HG02610 (cell line): ENCODE data around the gene MYL7.

Experiments
- ATAC-seq: cut with Tn5 transposase; IDR thresholded peaks from one replicate; pipeline ENCODE4 v1.9.1; 2021; ENCODE audit warnings: mild to moderate bottlenecking, moderate library complexity; ENCODE audit not compliant: unreplicated experiment

MYL7 gene

DNA sequence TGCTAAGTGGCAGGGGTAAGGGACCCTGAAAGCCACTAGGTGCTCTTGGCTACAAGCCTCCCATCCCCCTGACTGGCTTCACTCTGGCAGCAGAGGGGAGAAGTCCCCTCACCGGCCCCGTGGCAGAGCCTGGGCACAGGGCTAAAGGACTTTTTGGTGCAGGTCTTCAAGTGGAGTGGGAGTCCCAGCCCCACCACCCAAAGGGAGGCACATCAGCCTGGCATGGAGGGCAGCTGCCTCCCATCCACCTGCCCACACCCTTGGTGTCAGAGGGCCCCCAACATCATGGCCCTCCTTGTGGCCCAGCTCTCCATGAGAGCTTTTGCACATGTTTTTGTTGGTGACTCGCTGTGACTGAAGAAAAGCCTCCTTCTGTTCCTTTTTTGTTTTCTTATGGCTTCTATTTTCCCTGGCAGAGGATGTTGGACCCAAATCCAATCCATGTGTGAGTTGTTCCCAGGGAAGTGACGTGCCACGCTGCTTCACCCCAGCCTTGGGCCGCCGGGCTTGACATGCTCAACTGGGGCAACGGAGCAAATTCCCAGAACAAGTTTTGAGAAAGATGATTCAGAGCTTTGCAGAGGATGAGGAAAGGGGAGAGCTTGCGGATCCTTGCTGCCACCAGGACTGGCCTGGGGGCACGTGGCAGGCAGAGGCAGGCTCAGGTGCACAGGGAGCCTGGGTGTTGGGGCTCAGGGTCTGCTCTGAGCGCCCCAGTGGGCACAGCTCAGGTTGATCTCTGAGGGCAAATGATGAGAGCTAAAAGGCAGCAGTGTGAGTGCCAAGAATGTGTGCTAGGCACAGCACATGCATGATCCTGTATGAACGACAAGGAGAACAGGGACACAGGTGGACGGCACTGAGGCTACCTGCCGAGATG lies 38.9 kb downstream of the MYL7 start:
- no peak for ATAC-seq

DNA sequence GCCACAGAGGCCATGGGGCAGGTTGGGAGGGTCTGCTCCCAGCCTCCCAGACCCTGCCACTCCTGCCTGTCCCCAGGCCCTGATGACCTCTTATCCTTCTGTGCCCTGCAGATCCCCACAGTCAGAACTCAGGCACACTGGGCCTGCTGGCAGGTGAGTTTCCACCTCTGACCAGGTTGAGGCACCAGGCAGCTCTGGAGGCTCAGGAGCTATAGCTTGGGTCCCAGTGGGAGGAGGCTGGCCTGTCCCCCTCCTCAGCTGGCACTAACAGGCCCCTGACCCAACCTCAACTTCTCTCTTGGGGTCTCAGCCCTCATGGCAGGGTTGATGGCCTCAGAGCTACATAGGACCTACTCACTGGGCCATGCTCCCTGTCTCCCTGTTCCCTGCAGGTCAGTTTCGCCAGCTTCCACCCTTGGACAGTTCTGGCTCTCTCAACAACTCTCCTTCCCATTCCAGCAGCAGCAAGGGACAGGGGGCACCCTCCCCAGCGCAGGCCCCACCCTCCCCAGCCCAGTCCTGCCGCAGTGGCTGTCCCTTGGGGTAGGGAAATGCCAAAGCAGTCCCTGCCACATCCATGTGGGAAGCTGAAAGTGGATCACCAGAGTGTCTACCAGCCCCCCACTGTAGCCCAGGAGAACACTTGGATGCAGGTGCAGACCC lies 39.7 kb downstream of the MYL7 start:
- no peak for ATAC-seq

DNA sequence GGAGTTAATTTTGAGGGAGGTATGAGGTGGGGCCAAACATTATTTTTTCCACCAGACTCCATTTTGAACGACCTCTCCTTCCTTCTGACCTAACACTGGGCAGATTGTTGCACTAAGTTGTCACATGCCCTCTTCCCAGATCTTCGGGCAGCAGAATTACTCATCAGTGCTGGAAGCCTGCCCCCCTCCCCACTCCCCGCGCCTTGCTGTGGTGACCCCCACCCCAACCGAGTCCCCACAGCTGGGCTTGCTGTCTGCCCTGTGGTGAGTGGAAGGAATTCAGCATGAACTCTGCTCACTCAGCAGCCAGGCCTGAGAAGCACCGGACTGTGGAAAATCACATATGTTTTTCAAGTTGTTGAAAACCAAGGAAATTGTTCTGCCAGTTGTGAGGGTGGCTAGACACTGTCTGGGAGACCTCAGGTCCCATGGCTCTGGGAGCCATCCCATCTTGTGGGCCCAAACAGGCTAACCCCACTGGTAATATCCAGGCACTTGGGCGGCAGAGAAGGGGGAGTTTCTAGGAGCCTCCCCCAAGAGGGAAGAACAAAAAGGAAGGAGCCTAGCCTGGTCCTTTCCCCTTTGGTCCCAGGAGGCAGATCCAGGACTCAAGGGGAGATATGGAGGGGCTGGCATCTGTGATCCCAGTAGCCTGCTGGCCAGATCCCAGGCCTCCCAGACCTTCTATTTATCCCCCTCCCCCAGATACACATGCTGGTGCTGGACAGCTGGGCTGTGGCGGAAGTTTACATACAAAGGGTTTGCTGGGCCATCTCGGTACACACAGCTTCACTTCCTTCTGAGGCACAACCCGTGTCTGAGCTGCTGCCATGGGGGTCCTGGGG lies 40.5 kb downstream of the MYL7 start:
- no peak for ATAC-seq

DNA sequence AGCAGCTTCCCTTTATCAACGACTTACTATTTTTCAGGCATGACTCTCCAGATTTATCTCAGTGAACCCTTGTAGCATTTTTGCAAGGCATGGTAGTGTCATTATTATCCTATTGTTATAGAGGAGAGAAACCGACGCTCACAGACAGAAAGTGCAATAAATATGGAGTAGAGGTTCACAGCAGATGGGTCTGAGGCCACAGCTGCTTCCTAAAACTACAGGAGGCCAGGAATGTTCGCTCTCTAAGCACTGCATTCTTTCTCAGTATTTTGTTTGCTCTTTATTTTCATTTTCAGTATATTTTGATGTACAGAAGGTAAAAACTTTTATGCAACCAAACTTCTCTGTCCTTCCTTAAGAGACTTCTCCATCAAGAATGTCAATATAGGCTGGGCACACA lies 41.5 kb downstream of the MYL7 start:
- no peak for ATAC-seq

DNA sequence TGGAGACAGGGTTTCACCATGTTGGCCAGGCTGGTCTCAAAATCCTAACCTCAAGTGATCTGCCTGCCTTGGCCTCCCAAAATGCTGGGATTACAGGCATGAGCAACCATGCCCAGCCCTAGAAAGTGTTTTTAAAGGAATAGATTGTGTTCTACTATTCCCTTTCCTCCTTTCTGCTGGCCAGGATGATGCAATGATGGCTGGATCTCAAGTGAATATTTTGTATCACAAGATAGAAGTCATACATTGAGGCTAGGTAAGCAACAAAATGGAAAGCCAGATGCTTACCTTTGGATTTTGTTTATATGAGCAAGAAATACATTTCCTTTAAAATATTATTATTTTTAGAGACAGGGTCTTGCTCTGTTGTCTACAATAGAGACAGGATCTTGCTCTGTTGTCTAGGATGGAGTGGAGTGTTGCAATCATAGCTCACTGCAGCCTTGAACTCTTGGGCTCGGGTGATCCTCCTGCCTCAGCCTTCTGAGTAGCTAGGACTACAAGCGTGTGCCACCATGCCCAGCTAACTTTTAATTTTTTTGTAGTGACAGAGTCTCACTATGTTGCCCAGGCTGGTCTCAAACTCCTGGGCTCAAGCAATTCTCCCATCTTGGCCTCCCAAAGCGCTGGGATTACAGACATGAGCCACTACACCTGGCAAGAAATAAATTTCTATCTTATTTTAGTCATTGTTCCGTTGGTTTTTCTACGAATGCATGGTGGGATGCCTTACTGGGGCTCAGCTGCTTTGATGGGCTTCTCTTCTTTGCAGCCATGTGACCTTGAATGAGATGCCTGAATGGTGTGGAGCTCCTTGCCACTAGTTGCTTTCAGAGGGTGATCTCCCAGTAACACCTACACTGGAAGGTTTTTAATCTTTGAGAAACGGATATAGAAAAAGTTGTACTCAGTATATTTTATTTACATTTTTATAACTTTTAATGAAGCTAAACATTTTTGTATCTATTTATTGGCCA lies 42.8 kb downstream of the MYL7 start:
- ATAC-seq = no peak

DNA sequence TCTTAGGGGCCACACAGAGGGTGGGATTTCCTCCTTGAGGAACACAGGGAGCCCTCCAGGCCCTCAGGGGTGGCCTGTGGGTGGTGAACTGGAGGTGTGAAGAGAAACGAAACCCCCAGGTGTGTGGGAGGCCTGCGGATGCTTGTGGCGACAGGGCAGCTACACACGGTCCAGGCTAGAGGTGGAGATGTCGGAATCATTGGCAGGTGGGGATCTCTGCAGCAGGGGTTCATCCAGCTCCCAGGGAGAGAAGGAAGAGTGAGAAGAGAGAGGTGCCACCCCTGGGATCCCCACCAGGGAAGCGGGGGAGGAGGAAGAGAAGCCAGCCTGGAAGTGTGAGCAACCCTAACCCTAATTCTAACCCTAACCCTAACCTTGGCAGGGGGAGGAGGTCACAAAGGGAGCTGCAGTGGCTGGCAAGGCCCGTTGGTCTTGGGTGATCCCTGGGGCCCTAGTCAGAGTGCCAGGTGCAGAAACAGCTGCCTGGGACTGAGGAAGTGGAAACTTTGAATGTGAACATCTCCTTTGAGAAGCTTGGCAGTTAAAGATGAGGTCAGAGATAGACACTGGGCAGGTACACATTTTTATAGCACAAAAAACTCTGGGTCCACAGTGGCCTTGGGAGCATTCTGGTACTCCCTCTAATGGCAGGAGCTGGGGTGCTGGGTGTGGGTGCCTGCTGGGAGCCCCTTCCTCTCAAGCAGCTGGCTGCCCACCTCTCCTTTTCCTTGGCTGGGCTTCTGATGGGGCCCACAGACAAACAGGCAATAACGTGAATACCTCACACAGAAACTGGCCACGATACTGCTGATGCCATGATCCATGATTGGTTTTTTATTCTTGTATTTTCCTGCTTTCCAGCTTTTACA lies 43.8 kb downstream of the MYL7 start:
- peak; percentile 56 for ATAC-seq

DNA sequence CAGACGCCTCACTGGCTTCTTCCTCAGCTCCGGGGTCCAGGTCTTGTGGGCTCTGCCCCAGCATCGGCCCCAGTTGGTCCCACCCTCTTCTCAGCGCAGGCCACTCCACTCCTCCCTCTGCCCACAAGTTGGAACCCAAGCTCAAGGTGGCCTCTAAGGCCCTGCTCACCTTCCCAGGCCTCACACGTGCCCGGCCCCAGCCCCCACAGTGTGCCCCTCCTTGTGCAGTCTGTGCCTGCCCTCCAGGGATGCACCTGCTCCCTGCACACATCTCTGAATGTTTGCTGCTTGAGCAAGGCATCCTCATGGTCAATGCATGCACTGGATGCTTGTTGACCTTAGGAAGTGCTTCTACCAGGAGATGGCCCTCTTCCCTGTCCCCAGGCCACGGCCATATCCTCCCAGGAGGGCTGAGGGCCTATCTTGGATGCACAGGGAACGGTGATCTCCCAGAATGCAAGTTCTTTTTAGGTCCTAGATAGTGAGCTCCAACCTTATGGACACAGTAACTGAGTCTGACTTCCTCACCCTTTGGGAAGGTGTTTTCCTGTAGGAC lies 44.7 kb downstream of the MYL7 start:
- ATAC-seq = peak; percentile 3

DNA sequence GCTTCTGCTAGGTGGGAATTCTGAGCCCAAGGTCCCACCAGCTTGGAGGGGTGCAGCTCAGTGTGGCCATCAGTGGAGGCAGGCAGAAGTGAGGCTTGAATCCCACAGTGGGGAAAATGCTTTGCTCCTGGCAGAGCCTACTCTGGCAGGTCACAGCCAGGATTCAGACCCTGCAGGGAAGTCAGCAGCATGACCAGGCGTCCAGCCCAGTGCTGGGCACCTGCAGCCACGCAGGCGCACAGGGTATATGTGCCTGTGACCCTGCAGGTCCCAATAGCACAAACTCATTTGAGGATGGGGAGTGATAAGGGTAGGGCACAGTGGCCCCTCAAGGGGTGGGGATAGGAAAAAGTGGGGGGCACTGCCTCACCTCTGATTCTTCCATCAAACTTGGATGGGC lies 45.4 kb downstream of the MYL7 start:
- ATAC-seq = no peak

DNA sequence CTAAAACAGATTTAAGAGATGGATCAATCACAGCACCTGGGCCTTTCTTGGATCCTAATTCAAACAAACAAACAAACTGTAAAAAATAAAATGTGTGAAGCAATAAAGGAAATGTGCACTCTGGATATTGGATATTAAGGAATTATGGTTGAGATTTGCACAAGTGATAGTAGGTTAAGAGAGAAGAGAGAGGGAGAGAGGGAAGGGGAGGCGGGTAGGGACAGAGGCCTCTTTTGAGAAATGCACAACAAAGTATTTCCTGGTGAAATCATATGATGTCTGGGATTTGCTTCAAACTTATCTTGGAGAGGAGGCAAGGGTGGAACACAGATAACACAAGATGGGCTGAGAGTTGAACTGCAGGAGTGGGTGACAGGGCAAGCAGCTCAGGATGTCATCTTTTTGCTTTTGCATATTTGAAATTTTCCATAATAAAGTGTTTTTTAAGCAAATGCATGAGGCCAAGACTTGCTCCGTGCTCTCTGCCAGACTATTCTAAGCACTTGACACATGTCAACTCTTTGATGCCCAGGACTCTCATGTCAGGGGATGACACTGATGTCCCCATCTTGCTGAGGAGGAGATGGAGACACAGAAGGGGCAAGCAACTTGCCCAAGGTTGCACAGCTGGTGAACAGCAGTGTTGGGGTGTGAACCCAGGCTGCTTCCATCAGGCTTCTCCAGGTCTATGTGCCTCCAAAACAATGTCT lies 46.1 kb downstream of the MYL7 start:
- no peak for ATAC-seq

DNA sequence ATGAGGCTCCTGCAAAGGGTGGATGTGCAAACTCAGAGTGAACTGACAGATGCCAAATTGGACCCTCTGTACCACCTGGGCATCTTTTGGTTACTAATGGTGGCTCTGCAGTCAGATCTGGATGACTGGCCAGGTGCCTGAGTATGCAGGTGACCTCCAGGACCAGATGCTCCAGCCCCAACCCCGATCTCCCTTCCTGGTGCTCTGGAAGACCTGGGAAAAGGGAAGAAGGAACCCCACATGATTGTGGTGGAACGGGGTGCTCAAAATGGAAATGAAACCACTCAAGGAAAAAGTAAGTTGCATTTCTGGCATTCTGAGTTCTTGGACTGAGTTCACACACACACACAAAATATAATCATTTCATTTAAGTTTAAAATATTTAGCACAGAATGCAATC lies 46.8 kb downstream of the MYL7 start:
- no peak for ATAC-seq

DNA sequence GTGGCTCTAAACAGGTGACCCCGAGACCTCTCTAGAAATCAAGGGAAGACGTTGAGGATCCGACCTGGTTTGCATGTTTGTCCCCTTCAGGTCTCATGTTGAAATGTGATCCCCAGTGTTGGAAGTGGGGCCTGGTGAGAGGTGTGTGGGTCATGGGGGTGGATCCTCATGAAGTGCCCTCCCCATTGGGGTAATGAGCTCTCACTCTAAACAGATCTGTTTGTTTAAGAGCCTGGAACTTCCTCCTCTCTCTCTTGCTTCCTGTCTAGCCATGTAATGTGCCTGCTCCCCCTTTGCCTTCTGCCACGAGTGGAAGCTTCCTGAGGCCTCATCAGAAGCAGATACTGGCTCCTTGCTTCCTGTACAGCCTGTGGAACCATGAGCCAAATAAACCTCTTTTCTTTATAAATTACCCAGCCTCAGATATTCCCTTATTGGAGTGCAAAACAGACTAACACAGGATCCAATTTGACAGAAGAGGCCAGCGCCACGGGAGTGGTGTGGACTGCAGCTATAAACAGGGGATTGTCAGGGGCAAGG lies 48.0 kb downstream of the MYL7 start:
- ATAC-seq = no peak
